ENCODE results near the gene CRIM1.

Gene CRIM1

DNA sequence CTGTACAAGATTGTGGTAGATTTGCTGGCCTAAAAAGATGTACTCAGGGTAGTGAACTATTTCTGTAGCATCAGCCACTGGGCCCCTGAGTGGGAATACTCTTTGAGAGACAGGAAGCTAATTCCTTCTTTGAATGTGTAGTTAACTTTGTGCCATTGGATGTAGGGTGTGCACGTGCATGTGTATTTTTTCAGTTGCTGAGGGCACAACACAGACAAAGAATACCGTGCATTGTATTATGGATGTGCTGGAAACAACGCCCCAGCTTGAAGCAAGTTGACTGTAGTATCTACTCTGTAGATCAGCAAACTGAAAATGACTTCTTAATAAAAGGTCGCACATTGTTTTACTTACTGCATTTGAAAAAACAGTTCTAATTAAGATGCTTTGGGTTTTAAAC, 14.1 kb downstream of the CRIM1 start:
- DNase-seq (ENCODE audit: low read depth), result no peak
- TF ChIP-seq, protein P1, sequence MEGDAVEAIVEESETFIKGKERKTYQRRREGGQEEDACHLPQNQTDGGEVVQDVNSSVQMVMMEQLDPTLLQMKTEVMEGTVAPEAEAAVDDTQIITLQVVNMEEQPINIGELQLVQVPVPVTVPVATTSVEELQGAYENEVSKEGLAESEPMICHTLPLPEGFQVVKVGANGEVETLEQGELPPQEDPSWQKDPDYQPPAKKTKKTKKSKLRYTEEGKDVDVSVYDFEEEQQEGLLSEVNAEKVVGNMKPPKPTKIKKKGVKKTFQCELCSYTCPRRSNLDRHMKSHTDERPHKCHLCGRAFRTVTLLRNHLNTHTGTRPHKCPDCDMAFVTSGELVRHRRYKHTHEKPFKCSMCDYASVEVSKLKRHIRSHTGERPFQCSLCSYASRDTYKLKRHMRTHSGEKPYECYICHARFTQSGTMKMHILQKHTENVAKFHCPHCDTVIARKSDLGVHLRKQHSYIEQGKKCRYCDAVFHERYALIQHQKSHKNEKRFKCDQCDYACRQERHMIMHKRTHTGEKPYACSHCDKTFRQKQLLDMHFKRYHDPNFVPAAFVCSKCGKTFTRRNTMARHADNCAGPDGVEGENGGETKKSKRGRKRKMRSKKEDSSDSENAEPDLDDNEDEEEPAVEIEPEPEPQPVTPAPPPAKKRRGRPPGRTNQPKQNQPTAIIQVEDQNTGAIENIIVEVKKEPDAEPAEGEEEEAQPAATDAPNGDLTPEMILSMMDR (IDR thresholded peaks at IDR 0.05; ENCODE audit: low read depth, low read length, missing control alignments), result no peak
- in situ Hi-C loops (cut with HindIII; ENCODE audit: low sequenced_read_pairs), result no loop called here
- no peak overlapping the region for H3K4me3 ChIP-seq (ENCODE audit: low read depth, low read length)

DNA sequence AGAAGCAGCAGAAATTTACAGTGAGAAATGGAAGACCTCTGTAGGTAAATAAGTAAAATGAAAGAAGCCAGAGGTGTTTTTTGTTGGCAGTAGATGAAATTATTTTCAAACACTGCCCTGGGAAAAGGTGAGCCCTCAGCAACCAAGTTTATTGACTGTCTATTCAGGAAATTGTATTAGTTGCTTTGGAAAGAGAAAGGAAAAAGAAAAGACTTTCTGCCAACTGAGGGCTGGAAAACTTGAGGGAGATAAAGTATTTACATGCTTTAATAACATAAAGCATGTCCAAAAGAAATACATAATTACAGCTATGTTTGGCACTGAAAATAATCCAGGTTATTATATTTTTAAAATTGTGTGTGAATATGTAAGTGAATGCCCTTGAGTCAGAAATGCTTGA, 14.7 kb downstream of the CRIM1 start:
- H3K4me3 ChIP-seq (ENCODE audit: low read depth, low read length), result no peak overlapping the region
- TF ChIP-seq, protein P1 (IDR thresholded peaks at IDR 0.05; ENCODE audit: low read depth, low read length, missing control alignments), result no peak
- no peak for DNase-seq (ENCODE audit: low read depth)
- in situ Hi-C loops (cut with HindIII; ENCODE audit: low sequenced_read_pairs), result no loop called here

DNA sequence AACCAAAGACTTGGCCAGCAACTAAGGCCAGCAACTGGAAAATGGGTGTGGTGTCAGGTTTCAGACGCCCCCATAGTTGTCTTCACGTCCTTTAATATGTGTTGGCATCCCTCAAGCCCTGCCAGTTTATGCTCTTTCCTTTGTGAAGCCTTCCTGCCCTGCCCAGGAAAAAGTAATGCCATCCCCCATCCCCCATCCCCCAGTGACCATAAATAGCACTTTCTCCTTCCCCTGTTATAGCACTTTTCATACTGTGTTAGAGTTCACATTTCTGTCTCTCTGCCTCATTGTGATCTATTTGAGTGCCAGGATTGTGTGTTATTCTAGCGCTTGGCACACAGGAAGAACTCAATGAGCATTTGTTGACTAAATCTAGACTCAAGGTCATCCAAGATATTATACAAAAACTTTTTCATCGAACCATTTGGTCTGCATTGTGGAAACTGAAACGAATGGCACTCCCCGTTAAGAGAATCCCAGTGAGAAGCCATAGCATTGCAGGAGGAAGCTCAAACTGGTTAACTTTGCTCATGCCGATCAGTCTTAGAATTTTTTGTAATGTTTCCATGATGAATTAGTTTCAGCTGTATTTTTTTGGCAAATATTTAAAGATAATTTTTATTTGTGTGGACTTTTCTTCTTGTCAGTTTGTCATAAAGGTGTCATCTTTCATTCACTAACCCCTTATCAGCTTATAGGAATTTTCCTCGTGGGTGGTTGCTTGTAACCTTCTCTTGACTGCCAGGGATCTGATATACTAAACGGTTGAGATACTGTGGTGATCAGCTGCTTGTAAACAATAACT, 15.7 kb downstream of the CRIM1 start:
- in situ Hi-C loops (cut with HindIII; ENCODE audit: low sequenced_read_pairs), result no loop called here
- H3K4me3 ChIP-seq (ENCODE audit: low read depth, low read length), result no peak overlapping the region
- TF ChIP-seq, protein P1 (IDR thresholded peaks at IDR 0.05; ENCODE audit: low read depth, low read length, missing control alignments), result no peak
- DNase-seq (ENCODE audit: low read depth), result no peak

DNA sequence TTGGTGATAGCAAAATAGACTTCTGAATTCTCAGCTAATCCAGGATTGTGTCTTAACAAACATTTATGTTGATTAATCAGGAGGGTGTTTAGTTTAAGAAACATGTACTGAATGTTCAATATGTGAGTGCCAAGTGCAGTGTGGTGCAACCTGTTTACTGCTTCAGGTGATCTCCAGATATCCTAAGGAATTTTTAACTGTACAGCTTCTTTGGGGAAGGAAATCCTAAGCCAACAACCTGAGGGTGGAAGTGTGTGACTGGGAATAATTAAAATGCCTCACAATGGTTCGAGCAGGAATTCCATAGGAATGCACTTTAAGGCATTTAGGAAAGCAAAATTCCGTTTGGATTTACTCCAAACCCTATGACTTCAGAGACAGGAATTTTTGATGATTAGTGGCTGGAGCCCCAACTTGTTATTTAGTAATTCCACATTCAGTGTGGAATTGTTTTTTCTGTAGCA, 16.4 kb downstream of the CRIM1 start:
- in situ Hi-C loops (cut with HindIII; ENCODE audit: low sequenced_read_pairs), result no loop called here

DNA sequence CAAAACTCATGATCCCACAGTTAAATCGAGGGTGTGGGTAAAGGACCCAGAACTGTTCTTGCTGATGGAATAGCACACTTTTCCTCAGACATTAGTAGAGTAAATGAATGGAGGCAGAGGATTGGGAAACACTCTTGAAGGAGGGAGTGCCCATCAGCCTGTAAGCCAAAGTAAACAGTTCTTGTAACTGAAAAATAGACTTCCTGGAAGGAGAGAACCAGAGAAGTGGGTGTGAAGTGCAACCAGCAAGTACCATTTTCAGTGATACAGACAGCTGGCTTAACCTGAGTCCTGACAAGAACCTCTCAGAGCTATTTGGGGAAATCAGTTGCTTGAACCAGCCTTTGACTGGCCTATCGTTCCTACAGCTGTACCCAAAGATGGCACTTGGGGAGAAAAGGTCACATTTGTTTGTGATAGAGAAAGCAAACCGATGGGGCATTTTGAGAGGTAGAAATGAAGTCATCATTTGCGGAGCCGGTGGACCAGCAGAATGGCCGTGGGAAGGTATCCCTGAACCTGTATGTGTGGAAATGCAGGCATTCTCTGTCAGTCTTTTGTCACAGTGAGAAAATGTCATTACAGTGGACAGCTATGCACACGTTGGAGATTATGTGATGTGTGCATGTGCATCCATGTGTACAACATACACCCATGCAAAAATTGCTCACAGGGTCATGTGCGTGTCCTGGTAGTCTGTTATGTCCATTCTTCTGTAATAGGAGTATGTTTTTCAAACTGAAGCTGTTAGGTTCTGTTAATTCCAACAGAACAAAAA, 17.8 kb downstream of the CRIM1 start:
- TF ChIP-seq, protein P1 (IDR thresholded peaks at IDR 0.05; ENCODE audit: low read depth, low read length, missing control alignments), result no peak
- DNase-seq (ENCODE audit: low read depth), result no peak
- H3K4me3 ChIP-seq (ENCODE audit: low read depth, low read length), result no peak overlapping the region
- in situ Hi-C loops (cut with HindIII; ENCODE audit: low sequenced_read_pairs), result no loop called here

More for the DNA sequence above, 16.4 kb downstream of the CRIM1 start:
- DNase-seq (ENCODE audit: low read depth), result peak; percentile 89
- TF ChIP-seq, protein P1 (IDR thresholded peaks at IDR 0.05; ENCODE audit: low read depth, low read length, missing control alignments), result no peak
- H3K4me3 ChIP-seq (ENCODE audit: low read depth, low read length), result no peak overlapping the region

DNA sequence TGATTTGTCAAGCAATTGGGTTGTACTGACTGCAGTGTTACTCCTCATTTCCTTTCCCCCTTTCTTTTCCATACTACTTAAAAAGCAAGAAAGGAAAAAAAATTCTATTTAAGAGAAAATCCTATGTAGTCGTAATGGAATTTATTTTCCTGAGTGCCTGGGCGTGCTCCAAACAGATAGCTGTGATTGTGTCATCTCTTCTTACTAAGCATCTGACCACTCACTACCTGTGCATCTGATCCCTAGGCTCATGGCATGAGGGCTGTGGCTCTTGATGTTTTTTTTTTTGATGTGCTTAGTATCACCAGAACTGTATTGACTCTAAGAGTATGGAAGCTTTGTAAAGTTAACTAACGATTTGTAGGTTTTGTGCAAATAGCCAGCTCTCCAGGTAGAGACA, 19.0 kb downstream of the CRIM1 start:
- in situ Hi-C loops (cut with HindIII; ENCODE audit: low sequenced_read_pairs), result no loop called here
- DNase-seq (ENCODE audit: low read depth), result no peak
- TF ChIP-seq, protein P1 (IDR thresholded peaks at IDR 0.05; ENCODE audit: low read depth, low read length, missing control alignments), result no peak
- H3K4me3 ChIP-seq (ENCODE audit: low read depth, low read length), result no peak overlapping the region
